DOHH2 (cell line): ENCODE measurements around the gene RIPPLY2.

Source experiments
- H3F3A ChIP-seq: fragments of 200-600 bp; sonication (generic), shearing (Covaris generic); 2 replicates; pipeline ENCODE4 v1.6.0; 2016; ENCODE audit warnings: antibody characterized with exemption, mild to moderate bottlenecking; ENCODE audit not compliant: control insufficient read depth, insufficient read depth
- H3K27ac ChIP-seq: fragments of 200-600 bp; sonication (generic); 2 replicates; pipeline ENCODE4 v1.5.1; 2014; ENCODE audit warnings: low read depth, mild to moderate bottlenecking, low read length, moderate library complexity
- H3K27me3 ChIP-seq: fragments of 200-600 bp; sonication (generic); 2 replicates; pipeline ENCODE4 v1.6.1; 2014; ENCODE audit warnings: mild to moderate bottlenecking, low read length, mixed read lengths; ENCODE audit not compliant: control insufficient read depth
- H3K36me3 ChIP-seq: fragments of 200-600 bp; sonication (generic); 2 replicates; pipeline ENCODE4 v1.6.1; 2014; ENCODE audit warnings: mild to moderate bottlenecking, low read length, moderate library complexity, mixed read lengths; ENCODE audit not compliant: control insufficient read depth
- H3K4me1 ChIP-seq: fragments of 200-600 bp; sonication (generic); 2 replicates; pipeline ENCODE4 v1.6.1; 2014; ENCODE audit warnings: mild to moderate bottlenecking, low read length, mixed read lengths; ENCODE audit not compliant: control insufficient read depth
- H3K4me2 ChIP-seq: fragments of 200-600 bp; sonication (generic); 2 replicates; pipeline ENCODE4 v1.6.0; 2014; ENCODE audit warnings: mild to moderate bottlenecking, low read length, moderate library complexity
- H3K4me3 ChIP-seq: fragments of 200-600 bp; sonication (generic); 2 replicates; pipeline ENCODE4 v1.5.1; 2014; ENCODE audit warnings: mild to moderate bottlenecking, low read length, mixed read lengths
- H3K79me2 ChIP-seq: fragments of 200-600 bp; sonication (generic); 2 replicates; pipeline ENCODE4 v1.6.1; 2014; ENCODE audit warnings: mild to moderate bottlenecking, low read length, mixed read lengths; ENCODE audit not compliant: control insufficient read depth
- H3K9me2 ChIP-seq: fragments of 200-600 bp; sonication (generic); replicated peaks from 2 replicates; pipeline ENCODE4 v1.6.1; 2014; ENCODE audit warnings: mild to moderate bottlenecking, low read length, mixed read lengths; ENCODE audit not compliant: control insufficient read depth
- H3K9me3 ChIP-seq: fragments of 200-600 bp; sonication (generic); 2 replicates; pipeline ENCODE4 v1.6.1; 2014; ENCODE audit warnings: antibody characterized with exemption, low read length, mixed read lengths; ENCODE audit not compliant: control insufficient read depth, insufficient read depth
- H4K20me1 ChIP-seq: fragments of 200-600 bp; sonication (generic); 2 replicates; pipeline ENCODE4 v1.6.0; 2014; ENCODE audit warnings: low read depth, mild to moderate bottlenecking, antibody characterized with exemption, low read length, moderate library complexity; ENCODE audit not compliant: control insufficient read depth, insufficient read depth
- CTCF ChIP-seq: fragments of 200-600 bp; sonication (generic); IDR thresholded peaks from one replicate; pipeline ENCODE4 v1.5.1; 2014; ENCODE audit warnings: antibody characterized with exemption, mild to moderate bottlenecking, low read depth, low read length; ENCODE audit not compliant: poor library complexity, severe bottlenecking
- EZH2phosphoT487 ChIP-seq: fragments of 200-600 bp; sonication (generic); IDR thresholded peaks from 2 replicates; pipeline ENCODE4 v1.6.1; 2017; ENCODE audit warnings: borderline replicate concordance, mild to moderate bottlenecking, antibody characterized with exemption, low read length, moderate library complexity, mixed read lengths

Gene RIPPLY2

GRCh38 chr6:83854001-83854501, 891 bp downstream of the RIPPLY2 start:
- Histone ChIP-seq H3K36me3 (no peaks in the 10 kb centered on the region), H3K9me3 (peaks cover 4% of the 10 kb centered on the region; the same call in 1 of the 2 replicates), H3K27me3 (peaks cover 2% of the 10 kb centered on the region), H3K79me2 (no peaks in the 10 kb centered on the region), H3F3A (no peaks in the 10 kb centered on the region), H3K4me2 (no peak overlapping the region), H3K4me3 (no peak overlapping the region), H3K9me2 (no peaks in the 10 kb centered on the region), H4K20me1 (no peaks in the 10 kb centered on the region), H3K27ac (no peak overlapping the region), H3K4me1 (peaks cover 5% of the 10 kb centered on the region)
- TF ChIP-seq EZH2phosphoT487: no peak
- TF ChIP-seq CTCF: no peak

GRCh38 chr6:83854766-83855165, 1.6 kb downstream of the RIPPLY2 start:
- H3K4me2 ChIP-seq: no peak overlapping the region
- H3K9me3 ChIP-seq: peaks cover 4% of the 10 kb centered on the region; the same call in 1 of the 2 replicates
- peaks cover 7% of the 10 kb centered on the region for H3K4me1 ChIP-seq
- TF ChIP-seq CTCF (no peak), EZH2phosphoT487 (no peak)
- H3K27ac ChIP-seq: no peak overlapping the region
- peaks cover 2% of the 10 kb centered on the region for H3K27me3 ChIP-seq
- no peaks in the 10 kb centered on the region for H3K9me2 ChIP-seq
- H3K4me3 ChIP-seq: no peak overlapping the region
- H4K20me1 ChIP-seq: no peaks in the 10 kb centered on the region
- H3K36me3 ChIP-seq: peaks cover under 1% of the 10 kb centered on the region; the same call in 1 of the 2 replicates
- H3K79me2 ChIP-seq: peaks cover 2% of the 10 kb centered on the region
- no peaks in the 10 kb centered on the region for H3F3A ChIP-seq

GRCh38 chr6:83859410-83860358, 6.5 kb downstream of the RIPPLY2 start, which contains the start of gene CYB5R4:
Gene CYB5R4 (plus strand): TSS chr6:83859689. CDS start chr6:83859783, 94 bp downstream.
- Histone ChIP-seq H4K20me1 (no peaks in the 10 kb centered on the region), H3K36me3 (peaks cover 22% of the 10 kb centered on the region), H3K4me1 (peaks cover 26% of the 10 kb centered on the region), H3K79me2 (peaks cover 47% of the 10 kb centered on the region), H3K9me3 (no peaks in the 10 kb centered on the region), H3K4me3 (peak within 1 kb of the TSS; percentile 87), H3K4me2 (peak within 1 kb of the TSS; percentile 70), H3F3A (no peaks in the 10 kb centered on the region), H3K27ac (peak within 1 kb of the TSS; percentile 23), H3K9me2 (no peaks in the 10 kb centered on the region), H3K27me3 (no peaks in the 10 kb centered on the region; the same call in 1 of the 2 replicates)
- TF ChIP-seq CTCF: peak; percentile 57
- TF ChIP-seq EZH2phosphoT487: no peak
